Fibroblast of gingiva (primary cell): Measurements from ENCODE around the gene C16orf89.
"Not testable (repeated sequence)": the region's sequence is repeated elsewhere in the genome, so short reads cannot be mapped to it uniquely, and the experiment has no call there.

Experiments
- DNase-seq: peaks from one replicate; pipeline ENCODE4 v3.0.0-alpha.2; 2011; ENCODE audit warnings: low read depth

The C16orf89 gene, protein sequence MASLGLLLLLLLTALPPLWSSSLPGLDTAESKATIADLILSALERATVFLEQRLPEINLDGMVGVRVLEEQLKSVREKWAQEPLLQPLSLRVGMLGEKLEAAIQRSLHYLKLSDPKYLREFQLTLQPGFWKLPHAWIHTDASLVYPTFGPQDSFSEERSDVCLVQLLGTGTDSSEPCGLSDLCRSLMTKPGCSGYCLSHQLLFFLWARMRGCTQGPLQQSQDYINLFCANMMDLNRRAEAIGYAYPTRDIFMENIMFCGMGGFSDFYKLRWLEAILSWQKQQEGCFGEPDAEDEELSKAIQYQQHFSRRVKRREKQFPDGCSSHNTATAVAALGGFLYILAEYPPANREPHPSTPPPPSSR

DNA sequence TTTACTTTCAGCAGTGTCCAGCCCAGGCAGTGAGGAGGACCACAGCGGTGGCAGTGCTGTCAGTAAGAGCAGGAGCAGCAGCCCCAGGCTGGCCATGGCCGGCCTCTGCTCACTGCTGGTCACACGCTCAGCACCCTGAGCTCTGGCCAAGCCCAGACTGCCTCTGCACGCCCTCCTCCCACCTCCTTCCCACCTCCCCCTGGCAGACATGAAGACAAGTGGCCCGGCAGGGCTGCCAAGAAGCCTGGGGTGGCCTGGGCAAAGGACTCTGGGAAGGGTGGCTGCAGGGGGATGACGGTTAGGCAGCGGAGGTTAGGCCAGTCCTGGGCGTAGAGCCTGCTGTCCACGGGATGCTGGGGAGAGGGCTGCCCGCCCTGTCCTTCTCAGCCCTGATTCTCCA lies at the start of gene C16orf89:
C16orf89 (minus strand) TSS at position 144 of the 400 bp plus-strand sequence; CDS start at position 96, 48 bp downstream.
- DNase-seq: no peak

DNA sequence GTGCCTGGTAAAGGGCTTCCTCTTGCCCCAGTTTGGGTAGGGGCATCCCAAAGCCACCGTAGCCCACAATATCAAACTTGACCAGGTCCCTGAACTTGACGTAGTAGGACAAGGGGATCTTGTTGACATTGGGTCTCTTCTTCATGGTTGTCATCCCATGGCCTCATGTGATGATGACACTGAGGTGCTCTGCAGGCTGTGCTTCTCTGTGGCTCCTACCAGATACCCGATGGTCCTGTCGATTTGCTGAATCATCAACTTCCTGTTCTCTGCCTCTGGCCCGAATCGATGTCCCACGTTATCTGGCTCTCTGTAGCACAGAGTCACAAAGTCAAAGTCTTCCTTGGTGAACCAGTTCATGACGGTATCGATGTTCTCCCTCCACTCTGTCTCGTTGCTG lies 45.2 kb upstream of the C16orf89 start:
- DNase-seq: not testable (repeated sequence)

DNA sequence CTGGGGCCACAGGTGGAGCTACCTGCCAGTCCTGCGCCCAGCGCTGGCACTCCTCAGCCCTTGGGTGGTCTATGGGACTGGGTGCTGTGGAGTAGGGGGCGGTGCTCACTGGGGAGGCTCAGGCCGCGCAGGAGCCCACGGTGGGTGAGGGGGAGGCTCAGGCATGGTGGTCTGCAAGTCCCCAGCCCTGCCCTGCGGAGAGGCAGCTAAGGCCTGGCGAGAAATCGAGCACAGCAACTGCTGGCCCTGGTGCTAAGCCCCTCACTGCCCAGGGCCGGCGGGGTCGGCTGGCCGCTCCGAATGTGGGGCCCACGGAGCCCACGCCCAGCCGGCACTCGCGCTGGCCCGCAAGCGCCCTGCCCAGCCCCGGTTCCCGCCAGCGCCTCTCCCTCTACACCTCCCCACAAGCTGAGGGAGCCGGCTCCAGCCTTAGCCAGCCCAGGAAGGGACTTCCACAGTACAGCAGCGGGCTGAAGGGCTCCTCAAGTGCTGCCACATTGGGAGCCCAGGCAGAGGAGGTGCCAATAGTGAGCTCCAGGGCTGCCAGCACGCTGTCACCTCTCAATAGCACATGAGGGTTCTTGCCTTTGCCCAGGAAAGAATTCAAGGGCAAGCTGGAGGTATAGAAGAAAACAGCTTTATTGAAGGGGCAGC lies 42.9 kb upstream of the C16orf89 start:
- no peak for DNase-seq

DNA sequence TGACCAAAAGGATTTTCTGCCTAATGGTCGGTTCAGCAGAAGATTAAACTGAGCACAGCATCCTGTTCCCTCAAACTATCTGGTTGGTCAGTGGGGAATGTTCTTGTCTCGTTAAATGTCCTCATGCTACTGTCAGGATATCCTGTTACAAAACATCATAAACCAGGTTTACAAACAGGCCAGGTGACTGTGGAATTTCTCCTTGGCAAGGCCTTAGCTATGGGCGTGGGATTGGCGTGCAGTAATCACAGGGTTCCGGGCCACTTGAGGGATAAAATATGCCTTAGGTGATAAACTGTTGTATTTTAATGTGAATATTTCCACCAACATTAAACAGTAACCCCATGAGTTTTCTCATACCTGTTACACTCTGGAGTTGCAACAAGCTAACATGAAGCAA lies 39.3 kb upstream of the C16orf89 start:
- not testable (repeated sequence) for DNase-seq

DNA sequence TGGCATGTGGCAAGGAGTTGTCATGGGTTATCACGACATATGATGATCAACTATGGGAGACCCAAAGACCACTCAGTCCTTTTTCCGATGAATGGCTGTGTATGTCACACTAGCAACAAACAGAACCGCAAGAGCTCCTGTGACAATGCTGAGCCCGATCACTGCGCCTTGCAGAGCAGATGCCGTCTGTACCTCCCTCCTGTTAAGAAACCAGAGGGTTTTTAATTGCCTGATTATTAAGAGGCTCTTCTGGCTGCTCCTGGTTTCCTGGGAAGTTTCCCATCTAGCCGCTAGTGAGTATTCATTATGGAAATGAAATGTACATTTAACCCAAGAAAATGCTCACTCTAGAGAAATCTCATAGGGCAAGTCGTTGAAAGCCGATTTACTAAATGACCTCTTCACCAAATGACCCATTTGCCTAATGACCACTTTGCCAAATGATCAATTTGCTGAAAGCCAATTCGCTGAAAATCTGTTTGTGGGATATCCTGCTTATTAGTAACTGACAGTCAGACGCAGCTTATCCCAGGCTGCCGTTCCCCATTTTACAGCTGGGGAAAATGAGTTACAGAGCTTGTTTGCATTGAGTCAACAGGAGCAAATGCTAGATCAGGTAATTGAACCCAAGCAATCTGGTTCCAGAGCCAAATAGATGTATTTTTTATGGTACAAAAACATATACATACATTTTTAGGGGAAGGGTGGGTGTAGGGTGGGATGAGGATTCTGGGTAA lies 37.7 kb upstream of the C16orf89 start:
- DNase-seq: not testable (repeated sequence)

DNA sequence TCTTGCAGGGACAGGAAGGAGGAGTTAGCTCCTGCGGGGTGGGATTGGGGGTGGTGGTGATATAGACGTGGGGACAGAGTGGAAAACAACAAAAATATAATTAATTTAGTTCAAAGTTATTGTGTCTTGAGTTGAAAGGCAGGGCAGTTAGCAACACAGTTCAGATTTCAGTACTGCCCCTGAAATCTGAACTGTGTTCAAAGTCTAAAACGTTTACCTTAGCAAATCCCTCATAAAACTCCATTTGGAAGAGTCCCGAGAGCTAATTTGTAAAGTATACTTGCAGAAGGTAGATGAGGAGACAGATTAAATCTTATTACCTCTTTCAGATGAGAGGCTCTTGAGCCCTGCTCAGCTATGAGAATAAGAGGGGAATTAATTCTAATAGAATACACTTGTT lies 33.4 kb upstream of the C16orf89 start:
- DNase-seq: not testable (repeated sequence)

DNA sequence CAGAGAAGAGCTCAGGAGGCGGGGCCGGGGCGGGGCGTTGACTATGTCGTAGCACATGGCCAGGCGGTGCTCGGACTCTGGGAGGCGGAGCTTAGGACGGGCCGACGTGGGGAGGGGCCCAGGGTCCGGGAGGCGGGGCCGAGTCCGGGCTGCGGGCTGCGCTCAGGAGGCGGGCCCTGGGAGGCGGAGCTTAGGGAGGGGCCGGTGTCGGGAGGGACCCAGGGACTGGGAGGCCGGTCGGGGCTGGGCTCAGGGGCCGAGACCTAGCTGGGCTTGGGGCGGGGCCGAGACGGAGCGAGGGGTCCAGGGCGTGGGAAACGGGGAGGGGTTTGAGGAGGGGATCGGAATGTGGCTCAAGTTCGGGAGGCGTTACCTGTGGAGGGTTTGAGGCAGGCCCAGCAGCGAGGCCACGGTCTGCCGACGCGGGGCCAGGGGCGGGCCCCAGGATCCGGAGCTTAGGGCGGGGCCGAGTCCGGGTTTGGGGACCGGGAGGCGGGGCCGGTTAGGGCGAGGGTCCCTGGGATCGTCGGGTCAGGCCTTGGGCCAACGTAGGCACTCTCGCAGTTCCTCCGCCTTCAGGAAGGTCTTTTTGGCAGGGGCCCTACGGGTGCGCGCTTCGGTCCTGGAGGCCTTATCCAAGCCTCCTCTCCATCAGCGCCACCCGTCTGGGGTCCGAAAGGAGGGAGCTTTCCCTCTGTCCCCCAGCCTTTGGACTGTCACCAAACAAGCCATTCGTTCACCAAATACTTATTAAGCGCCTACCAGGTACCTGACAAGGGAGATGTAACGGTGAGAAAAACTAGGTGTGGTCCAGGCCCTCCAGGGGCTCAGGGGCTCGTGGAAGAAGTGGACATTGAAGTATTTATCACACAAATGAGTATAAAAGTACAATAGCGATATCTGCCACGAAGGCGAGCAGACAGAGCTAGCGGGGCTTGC lies 32.7 kb upstream of the C16orf89 start:
- DNase-seq: peak; percentile 65

DNA sequence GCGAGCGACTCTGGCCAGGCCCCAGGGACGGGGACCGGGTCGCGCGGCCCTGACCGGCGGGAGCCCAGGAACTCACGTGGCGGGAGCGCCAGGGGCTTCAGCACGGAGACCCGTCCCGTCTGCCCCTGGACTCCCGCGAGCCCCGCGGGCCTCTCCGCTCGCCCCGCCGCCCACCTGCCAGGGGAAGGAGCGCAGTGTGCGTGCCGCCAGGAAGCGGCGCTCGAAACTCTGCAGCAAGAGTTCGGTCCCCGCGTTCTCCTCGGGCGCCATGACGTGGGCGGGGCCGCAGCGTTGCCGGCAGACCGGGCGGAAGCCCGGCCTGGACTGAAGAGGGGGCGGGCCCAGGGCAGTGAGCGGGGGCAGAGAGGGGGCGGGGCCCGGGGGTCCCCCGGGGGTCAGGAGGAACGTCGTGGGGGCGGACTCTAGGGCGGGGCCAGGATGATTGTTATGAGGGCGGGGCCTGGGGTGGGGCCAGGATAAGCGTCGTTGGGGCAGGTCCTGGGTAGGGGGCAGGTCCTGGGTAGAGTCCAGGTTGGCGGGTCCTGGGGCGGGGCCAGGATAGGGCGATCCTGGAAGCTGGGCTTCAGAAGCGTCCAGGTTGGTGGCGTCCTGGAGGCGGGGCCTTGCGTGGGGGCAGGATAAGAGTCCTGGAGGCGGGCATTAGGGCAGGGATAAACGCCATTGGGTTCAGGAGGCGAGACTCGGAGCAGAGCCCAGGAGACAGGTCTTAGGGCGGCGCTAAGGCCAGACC lies 31.9 kb upstream of the C16orf89 start, which contains the start of gene EEF2KMT:
EEF2KMT (minus strand) TSS at position 326 of the 751 bp plus-strand sequence; CDS start at position 270, 56 bp downstream.
- peak; percentile 100 for DNase-seq

DNA sequence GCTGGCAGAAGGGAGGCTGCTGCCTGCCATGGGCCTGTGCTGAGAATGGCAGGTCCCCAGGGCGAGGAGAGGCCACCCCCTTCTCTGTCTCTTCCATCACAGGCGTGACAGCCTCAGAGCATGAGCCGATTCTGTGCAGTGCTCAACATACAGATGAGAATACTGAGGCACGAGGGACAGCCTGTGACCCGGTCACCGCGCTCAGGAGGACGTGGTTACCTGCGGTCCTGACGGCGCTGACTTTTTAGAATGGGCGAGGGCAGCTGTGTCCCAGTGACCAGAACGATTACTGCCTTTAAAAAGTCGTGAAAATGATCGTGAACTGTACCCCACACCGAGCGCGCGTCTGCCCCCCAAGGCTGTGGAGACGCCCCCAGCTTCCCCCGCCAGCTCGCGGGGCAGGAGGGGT lies 31.3 kb upstream of the C16orf89 start:
- not testable (repeated sequence) for DNase-seq

DNA sequence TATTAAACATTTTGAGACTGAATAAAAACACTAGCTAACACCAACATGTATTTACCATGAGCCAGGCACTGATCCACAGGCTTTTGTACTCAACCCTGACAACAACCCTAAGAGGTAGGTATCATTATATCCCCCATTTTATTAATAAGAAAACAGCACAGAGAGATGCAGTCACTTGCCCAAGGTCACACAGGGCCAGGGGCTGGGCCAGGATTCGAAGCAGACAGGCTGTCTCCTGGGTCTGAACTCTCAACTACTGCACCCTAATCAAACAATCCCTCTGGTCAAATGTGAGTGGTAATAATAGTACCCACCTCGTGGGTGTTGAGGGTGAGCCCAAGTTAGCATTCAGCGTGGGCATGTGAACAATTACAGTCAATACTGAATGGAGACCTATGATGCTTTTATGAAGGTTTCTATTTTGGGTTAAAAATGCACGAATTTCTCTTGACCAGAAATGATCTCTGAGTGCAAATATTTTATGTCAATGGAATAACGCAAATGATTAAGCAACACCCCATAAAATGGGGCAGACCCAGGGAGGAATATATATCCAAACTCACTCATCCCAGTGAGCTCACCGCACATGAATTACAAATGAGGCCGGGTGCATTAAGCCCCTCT lies 30.8 kb upstream of the C16orf89 start:
- DNase-seq: not testable (repeated sequence)

DNA sequence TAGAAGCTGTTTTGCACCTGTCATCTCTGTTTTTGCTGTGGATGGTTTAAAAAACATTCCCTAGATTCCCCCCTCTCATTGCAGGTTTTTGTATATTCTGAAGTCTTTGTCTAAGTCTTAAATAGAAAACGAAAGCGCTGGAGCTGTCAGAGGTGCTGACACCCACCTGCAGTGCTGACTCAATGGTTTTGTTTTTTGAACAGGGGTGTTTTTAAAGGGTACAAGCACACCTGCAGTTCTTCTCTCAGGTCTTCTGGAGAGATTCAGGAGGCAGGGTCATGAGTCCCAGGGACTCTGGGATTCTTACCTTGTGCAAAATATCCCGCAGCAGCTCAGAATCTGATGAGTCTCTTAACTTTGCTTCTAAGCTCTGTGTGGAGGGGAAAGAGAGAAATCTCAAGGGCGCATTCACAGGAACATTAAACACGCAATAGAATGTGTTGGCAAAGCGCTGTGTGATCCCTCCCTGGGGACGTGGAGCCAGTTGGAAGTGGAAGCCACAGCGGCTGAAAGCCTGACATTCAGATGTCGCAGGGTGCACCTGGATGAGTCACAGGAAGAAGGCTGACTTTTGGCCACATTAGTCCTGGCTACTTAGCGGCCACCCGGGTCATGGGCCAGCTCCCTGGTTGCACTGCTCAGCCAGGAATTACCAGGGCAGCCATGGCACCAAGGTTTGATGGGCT lies 29.5 kb upstream of the C16orf89 start:
- DNase-seq: not testable (repeated sequence)

DNA sequence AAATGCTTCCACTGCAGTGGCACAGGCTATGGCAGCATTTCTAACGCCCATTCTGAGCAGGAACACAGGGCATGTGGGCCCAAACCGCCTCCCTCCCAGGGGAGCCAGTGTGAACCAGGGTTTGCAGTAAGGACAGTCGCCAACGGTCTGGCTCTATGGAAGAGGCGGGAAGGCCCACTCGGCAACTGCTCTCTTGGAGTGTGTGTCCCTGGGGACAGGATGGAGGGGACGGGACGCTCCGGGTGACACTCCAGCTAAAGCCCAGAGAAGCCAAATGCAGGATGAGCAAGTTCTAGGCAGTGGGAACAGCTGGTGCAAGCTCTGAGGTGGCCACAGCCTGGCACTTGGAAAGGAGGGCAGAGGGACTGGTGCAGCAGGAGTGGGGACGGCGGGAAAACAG lies 28.0 kb upstream of the C16orf89 start:
- DNase-seq: not testable (repeated sequence)

DNA sequence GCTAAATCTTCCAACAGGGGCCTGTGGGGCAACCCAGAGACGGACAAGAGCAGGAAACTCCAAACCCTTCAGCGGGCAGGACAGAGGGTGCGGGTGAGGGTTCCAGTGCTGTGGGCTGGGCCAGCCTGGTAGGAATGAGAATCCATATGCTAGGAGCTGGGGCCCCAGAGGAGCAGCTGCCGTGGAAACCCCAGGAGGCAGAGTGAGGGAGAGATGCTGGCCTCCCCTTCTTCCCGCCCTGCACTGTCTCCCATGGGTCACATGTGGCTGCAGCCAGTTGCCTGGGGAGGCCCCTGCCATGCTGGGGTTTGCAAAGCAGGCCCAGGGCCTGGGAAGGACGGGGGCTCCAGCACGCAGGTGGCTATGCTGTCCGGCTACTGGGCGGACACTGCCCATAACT lies 27.3 kb upstream of the C16orf89 start:
- not testable (repeated sequence) for DNase-seq

DNA sequence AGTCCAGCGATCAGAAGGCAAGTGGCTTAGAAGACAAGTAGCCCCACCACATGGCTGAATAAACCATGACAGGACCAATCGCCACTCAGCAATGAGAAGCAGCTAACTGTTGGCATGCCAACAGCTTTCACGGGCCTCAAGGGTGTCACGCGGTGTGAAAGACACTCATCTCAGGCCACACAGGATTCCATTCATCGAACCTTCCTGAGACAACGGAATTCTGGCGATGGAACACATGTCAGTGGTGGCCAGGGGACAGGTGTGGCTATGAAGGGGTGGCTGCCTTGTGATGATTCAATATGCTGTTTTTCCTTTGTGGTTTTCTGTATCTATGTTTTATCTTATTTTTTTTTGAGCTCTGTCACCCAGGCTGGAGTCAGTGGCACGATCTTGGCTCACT lies 24.8 kb upstream of the C16orf89 start:
- not testable (repeated sequence) for DNase-seq

DNA sequence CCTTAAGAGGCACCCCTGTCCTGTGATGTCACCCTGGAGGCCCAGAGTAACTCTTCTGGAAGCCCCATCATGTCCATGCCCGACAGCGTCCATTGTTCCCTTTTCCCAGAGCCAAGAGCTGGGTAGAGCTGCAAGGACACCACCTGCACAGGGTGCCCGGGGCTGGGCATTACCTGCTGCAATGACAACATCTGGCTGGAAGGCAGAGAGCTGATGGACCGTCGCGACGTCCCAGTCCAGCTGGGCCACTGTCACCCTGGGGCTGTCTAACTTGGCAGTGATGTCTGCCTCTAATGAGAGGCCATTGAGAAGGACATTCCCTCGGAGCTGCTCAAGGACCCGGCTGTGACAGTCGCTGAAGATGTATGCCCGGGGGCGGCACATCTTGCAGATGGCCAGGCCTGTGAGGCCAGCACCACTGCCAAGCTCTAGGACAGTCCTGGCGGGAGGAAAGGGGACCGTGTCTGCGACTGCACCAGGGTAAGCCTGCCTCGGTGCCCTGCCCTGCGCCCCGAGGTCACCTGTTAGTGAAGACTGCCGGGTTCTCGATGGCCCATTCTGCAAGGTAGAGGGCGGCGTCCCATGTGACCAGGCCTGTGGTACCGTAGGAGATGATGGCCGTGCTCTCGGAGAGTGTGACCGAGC lies 24.3 kb upstream of the C16orf89 start:
- not testable (repeated sequence) for DNase-seq

DNA sequence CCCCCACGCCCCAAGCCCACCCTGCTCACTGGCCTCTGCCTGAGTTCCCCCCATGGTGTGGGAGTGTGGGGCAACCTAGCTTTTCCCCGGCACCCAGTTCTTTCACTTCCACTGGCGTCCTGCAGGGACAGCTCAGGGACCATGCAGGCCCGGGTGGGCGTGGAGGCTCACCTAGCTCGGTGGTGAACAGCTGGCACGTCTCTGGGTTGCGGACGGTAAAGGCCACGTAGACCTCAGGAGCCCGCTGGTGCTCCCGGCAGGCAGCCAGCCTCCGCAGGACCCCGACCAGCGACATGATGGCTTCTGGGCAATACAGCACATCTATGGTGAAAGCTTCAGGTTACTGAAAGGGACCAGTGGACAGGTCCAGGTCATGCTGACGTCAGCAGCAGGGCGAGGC lies 23.2 kb upstream of the C16orf89 start:
- DNase-seq: not testable (repeated sequence)

DNA sequence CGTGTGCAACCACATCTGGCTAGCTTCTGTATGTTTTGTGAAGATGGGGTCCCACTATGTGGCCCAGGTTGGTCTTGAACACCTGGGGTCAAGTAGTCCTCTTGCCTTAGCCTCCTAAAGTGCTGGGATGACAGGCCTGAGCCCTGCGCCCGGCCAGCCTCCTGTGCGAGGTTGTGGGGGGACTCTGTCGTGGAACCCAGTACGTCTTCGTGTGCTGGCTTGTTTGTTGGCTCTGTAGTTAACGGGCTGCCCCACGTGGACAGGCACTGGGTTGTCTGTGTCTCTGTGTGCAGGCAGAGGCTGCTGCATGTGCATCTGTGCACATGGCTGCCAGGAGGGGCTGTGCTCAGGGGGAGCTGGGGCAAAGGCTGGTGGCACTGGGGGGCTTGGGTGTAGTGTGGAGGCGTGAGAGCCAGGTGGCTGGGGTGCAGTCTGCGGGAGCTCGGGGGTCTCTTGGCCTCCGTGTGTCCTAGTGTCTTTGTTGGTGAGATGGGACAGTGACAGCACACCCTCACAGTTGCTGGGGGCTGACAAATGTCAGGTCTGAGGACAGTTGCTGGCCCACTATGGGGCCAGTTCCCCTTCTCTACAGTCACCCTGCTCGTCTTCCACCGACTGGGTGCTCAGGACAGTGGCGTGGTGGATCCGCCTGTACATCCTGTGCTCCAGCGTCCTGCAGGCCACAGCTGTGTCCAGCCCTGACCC lies 22.5 kb upstream of the C16orf89 start:
- DNase-seq: not testable (repeated sequence)

DNA sequence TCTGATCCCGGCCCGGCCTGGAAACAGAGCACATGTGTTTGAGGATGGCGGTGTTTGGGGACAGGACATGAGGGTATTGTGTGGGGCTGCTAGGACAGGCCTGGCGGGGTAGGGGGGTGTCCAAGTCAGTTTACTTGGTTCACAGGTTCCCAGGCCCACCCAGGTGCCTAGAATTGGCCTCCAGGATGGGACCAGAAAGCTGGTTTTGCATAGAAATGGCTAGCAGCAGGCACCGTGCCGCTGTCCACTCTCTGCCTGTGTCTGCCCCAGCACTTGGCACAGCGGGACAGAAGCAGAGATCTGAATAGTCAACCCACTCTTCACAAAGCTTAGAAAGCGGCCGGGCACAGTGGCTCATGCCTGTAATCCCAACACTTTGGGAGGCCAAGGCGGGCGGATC lies 20.0 kb upstream of the C16orf89 start:
- not testable (repeated sequence) for DNase-seq
